Lung (tissue), 12 donors: ENCODE data around the gene CFTR. TPM values are rescaled to one million over a fixed set of nuclear protein-coding genes. Genes with fewer than 3 reads are reported as not detected.

ENCODE experiments used
- ATAC-seq: fragments of 200-7000 bp; cut with Tn5 transposase; one replicate; pipeline ENCODE4 v1.9.1; 2020; ENCODE audit warnings: moderate number of reproducible peaks; ENCODE audit not compliant: insufficient read depth, low FRiP score
- DNase-seq, 3 donors: peaks; one replicate each; pipeline ENCODE4 v3.0.0-alpha.2; 2013 to 2017
- H3K27ac ChIP-seq, 2 donors: one replicate each; pipeline ENCODE4 v1.5.1; 2013; ENCODE audit warnings: mild to moderate bottlenecking in 2 of 2, moderate library complexity in 2 of 2, control low read depth in 1 of 2, inconsistent platforms in 1 of 2, low read depth in 1 of 2, low read length in 1 of 2
- H3K27me3 ChIP-seq, 3 donors: one replicate each; pipeline ENCODE4 v1.5.1; 2013; ENCODE audit warnings: low read length in 2 of 3; ENCODE audit not compliant: control insufficient read depth in 3 of 3, insufficient read depth in 3 of 3
- H3K36me3 ChIP-seq, 4 donors: one replicate each; pipeline ENCODE4 v1.5.1; 2013; ENCODE audit warnings: low read length in 4 of 4, mild to moderate bottlenecking in 1 of 4, moderate library complexity in 1 of 4; ENCODE audit not compliant: control insufficient read depth in 4 of 4, insufficient read depth in 4 of 4
- H3K4me1 ChIP-seq, 5 donors: one replicate each; pipeline ENCODE4 v1.5.1; 2013; ENCODE audit warnings: low read length in 5 of 5, mild to moderate bottlenecking in 2 of 5, moderate library complexity in 1 of 5; ENCODE audit not compliant: control insufficient read depth in 5 of 5, insufficient read depth in 5 of 5
- H3K4me3 ChIP-seq: one replicate; pipeline ENCODE4 v1.5.1; 2013; ENCODE audit warnings: mild to moderate bottlenecking, control low read depth, moderate library complexity
- H3K9ac ChIP-seq, 2 donors: one replicate each; pipeline ENCODE4 v1.5.1; 2013; ENCODE audit warnings: low read length in 2 of 2, control low read depth in 1 of 2; ENCODE audit not compliant: insufficient read depth in 1 of 2
- H3K9me3 ChIP-seq, 4 donors: one replicate each; pipeline ENCODE4 v1.5.1; 2013; ENCODE audit warnings: low read length in 3 of 4, mild to moderate bottlenecking in 1 of 4, moderate library complexity in 1 of 4; ENCODE audit not compliant: control insufficient read depth in 4 of 4, insufficient read depth in 3 of 4
- WGBS, 2 donors: extraction: QIAGEN DNeasy Blood & Tissue Kit; methylation state at CpG; one replicate each; pipeline ENCODE4 v1.1.7; 2013; 5-methylcytosine and 5-hydroxymethylcytosine counted together
- polyA plus RNA-seq, 2 donors: library from polyadenylated mRNA; stranded (reverse); fragments of 200-250 nt; gene quantifications; one replicate each; pipeline ENCODE4 v1.2.1, GENCODE V29; 2013
- total RNA-seq, 2 donors: library from RNA; depleted of rRNA in 1 of 2; stranded (reverse); fragments of >200 nt in 1 of 2; gene quantifications; one replicate each; pipeline ENCODE4 v1.2.1, GENCODE V29; 2014 to 2021
- TF ChIP-seq, protein P1 (sequence below): IDR thresholded peaks from 2 replicates; pipeline ENCODE4 v1.5.1; 2012; ENCODE audit warnings: mild to moderate bottlenecking; ENCODE audit errors: control extremely low read depth, extremely low read depth
- donor health status: control.
- donor health status: control.
- donor health status: Bipolar disorder and iron deficiency.
- donor health status: healthy.
- donor health status: DM: yes; HTN: yes; CAD: no.

Gene CFTR
- total and polyA plus RNA-seq, 4 donors = 8.2 to 138 (median 15.7) TPM

DNA sequence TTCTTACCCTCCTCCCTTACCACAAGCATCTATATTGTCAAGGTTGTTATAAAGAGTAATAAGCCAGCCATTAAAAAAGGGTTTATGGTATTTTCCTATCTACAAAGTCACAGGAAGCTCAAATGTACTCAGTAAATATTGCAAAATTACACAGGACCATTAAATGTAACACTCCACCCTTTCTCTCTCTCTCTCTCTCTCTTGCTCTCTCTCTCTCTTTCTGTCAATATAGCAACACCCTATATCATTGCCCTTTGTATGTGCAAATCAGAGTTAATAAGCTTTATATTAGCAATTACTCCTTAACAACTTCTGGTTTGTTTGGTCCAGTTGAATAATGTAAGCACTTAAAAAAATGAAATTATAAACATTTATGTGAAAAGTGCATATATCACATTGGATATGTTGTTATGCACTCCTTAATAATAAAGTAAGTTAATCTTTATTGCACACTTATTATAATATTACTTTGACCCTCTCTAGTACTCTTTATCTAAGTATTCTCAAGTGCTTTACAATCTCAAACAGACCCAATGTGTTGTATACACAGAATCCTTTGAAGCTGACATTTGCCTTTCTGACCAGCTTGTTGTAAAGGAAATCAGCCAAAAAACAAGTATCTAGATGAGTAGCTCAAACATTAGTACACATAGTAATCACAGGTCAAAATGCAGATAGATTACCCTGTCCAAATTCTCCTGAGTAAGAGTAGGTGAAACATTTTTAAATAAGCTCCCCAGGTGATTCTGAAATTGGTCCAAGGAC is 93.2 kb downstream of the CFTR start:
- DNase-seq (peak in 2 of 3 donors; percentile 25 to 32), ATAC-seq (peak; percentile 53)
- H3K27me3 ChIP-seq = peaks cover 0 to 2% (median 0%) of the 10 kb centered on the region in 3 donors
- no peak overlapping the region for H3K27ac ChIP-seq
- no peak overlapping the region for H3K9ac ChIP-seq
- peaks cover 0 to 4% (median 0%) of the 10 kb centered on the region in 5 donors for H3K4me1 ChIP-seq
- TF ChIP-seq, protein P1, sequence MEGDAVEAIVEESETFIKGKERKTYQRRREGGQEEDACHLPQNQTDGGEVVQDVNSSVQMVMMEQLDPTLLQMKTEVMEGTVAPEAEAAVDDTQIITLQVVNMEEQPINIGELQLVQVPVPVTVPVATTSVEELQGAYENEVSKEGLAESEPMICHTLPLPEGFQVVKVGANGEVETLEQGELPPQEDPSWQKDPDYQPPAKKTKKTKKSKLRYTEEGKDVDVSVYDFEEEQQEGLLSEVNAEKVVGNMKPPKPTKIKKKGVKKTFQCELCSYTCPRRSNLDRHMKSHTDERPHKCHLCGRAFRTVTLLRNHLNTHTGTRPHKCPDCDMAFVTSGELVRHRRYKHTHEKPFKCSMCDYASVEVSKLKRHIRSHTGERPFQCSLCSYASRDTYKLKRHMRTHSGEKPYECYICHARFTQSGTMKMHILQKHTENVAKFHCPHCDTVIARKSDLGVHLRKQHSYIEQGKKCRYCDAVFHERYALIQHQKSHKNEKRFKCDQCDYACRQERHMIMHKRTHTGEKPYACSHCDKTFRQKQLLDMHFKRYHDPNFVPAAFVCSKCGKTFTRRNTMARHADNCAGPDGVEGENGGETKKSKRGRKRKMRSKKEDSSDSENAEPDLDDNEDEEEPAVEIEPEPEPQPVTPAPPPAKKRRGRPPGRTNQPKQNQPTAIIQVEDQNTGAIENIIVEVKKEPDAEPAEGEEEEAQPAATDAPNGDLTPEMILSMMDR = no peak
- no peak overlapping the region for H3K4me3 ChIP-seq
- peaks cover 0 to 1% (median 0%) of the 10 kb centered on the region in 4 donors for H3K36me3 ChIP-seq
- H3K9me3 ChIP-seq = no peaks in the 10 kb centered on the region

DNA sequence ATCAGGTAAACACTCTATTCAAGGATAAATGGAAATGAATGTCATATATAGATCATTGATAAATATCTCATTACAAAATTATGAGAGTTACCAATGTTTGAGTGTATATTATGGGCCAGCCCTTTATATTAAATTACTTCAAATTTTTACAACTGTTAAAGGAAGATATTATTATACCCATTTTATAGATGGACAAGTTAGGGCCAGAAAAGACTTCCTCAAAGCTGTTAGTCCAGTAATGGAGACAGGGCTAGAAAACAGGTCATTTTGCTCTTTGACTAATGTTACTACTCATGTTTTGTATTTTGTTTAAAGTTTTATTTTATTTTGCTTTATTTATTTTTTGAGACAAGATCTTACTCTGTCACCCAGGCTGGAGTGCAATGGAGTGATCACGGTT is 101.6 kb downstream of the CFTR start:
- H3K27ac ChIP-seq = no peak overlapping the region
- H3K4me1 ChIP-seq = peaks cover 0 to 4% (median 0%) of the 10 kb centered on the region in 5 donors
- DNase-seq (no peak), ATAC-seq (no peak)
- H3K4me3 ChIP-seq = no peak overlapping the region
- no peaks in the 10 kb centered on the region for H3K9me3 ChIP-seq
- WGBS, 2 donors = 83 to 100% methylated on average over 1 of the region's 1 CpG
- no peak overlapping the region for H3K9ac ChIP-seq
- H3K36me3 ChIP-seq = peaks cover 0 to 1% (median 0%) of the 10 kb centered on the region in 4 donors
- H3K27me3 ChIP-seq = peaks cover 0 to 2% (median 0%) of the 10 kb centered on the region in 3 donors
- TF ChIP-seq, protein P1 = no peak

DNA sequence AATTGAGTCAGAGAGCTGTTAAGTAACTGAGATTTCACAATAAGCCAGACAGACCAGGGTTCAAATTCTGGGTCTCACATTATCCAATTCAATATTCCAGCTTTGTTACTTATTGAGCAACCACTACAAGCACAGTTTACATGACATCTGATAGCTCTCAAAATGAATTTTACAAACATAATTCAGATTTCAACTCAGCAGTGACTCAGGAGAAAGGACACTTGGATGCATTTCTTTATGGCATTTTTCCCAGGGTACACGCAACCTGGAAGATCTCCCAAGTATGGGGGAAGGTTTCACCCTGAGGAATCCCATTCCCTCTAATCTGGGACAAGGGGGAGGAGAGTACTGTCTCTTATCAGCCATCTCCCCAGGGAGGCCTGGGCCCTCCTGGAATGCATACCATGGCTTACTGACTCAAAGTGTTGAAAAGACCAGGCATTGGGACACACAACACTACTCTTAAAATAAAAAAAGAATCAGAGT is 102.4 kb downstream of the CFTR start:
- Histone ChIP-seq H3K4me1 (peaks cover 0 to 4% (median 0%) of the 10 kb centered on the region in 5 donors), H3K27ac (no peak overlapping the region), H3K36me3 (no peaks in the 10 kb centered on the region), H3K4me3 (no peak overlapping the region), H3K9me3 (no peaks in the 10 kb centered on the region), H3K9ac (no peak overlapping the region), H3K27me3 (peaks cover 0 to 2% (median 0%) of the 10 kb centered on the region in 3 donors)
- WGBS, 2 donors = 51 to 81% methylated on average over 1 of the region's 1 CpG
- DNase-seq (peak; percentile 22 to 71 (median 52)), ATAC-seq (peak; percentile 84)
- TF ChIP-seq, protein P1 = no peak
